ENCODE measurements around the gene SEMA6B.
"Not testable (repeated sequence)": the region's sequence is repeated elsewhere in the genome, so short reads cannot be mapped to it uniquely, and the experiment has no call there.

The SEMA6B gene

DNA sequence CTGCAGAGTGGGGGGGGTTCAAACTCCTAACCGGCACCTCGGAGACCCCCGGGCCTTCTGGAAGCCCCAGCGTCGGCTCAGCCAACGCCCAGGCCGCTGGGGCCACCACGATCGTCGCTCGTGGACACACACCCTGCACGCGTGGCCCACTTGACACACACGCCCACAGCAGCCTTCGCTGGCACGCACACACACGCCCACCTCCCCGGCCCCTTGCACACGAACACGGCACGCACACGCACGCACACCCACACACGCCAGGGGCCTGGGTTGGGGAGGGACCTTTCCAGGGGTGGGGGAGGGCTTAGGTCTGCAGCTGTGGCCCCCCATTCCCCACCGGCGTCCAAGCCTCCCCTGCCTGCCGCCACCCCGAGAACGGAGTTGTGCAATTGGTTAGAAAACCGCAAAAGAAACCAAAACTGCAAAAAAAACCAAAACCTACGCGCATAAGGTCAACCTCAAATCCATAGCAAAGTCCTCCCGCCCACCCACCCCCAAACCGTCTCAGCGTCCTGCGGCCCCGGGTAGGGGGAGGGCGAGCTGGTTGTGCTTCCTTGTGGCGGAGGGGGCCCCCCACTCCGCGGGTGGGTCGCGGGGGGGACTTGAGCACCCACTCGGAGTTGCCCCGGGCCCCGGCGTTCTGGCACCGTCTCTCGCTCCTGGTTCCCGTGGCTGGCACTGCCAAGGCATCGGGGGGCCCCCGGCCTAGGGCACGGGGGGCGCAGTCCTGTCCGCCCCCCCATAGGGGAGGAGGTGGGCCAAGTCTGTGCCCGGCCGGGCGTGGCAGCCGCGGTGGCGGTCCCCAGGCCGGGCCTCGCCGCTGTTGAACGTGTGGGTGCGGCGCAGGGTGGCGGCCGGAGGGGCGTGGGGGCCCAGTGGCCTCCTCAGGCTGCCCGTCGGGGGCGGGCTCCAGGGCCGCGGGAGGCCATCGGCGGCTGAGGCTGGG, 16.3 kb downstream of the SEMA6B start:
- DNase-seq: no peak

DNA sequence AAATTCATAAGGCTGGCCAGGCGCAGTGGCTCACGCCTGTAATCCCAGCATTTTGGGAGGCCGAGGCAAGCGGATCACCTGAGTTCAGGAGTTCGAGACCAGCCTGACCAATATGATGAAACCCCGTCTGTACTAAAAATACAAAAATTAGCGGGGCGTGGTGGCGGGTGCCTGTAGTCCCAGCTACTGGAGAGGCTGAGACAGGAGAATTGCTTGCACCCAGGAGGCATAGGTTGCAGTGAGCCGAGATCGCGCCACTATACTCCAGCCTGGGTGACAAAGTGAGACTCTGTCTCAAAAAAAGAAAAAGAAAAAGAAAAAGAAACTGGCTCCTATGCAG, 17.7 kb downstream of the SEMA6B start:
- DNase-seq: not testable (repeated sequence)

DNA sequence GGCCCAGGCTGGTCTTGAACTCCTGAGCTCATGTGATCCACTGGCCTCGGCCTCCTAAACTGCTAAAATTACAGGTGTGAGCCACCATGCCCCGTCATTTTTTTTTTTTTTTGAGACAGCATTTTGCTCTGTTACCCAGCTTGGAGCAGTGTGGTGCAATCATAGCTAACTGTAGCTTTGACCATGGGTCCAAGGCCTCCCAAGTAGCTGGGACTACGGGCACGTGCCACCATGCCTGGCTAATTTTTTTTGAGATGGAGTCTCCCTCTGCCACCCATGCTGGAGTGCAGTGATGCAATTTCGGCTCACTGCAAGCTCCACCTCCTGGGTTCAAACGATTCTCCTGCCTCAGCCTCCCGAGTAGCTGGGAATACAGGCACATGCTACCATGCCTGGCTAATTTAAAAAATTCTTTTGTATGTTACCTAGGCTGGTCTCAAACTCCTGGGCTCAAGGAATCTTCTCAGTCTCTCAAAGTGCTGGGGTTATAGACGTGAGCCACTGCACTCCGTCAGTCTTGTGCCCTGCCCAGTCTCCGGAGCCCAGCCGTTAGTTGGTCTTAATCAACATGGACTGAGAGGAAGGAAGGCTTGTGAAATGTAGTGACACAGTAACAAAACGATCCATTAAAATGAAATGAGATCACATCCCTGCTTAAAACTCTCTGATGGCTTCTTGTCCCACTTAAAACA, 18.2 kb downstream of the SEMA6B start:
- DNase-seq: no peak

DNA sequence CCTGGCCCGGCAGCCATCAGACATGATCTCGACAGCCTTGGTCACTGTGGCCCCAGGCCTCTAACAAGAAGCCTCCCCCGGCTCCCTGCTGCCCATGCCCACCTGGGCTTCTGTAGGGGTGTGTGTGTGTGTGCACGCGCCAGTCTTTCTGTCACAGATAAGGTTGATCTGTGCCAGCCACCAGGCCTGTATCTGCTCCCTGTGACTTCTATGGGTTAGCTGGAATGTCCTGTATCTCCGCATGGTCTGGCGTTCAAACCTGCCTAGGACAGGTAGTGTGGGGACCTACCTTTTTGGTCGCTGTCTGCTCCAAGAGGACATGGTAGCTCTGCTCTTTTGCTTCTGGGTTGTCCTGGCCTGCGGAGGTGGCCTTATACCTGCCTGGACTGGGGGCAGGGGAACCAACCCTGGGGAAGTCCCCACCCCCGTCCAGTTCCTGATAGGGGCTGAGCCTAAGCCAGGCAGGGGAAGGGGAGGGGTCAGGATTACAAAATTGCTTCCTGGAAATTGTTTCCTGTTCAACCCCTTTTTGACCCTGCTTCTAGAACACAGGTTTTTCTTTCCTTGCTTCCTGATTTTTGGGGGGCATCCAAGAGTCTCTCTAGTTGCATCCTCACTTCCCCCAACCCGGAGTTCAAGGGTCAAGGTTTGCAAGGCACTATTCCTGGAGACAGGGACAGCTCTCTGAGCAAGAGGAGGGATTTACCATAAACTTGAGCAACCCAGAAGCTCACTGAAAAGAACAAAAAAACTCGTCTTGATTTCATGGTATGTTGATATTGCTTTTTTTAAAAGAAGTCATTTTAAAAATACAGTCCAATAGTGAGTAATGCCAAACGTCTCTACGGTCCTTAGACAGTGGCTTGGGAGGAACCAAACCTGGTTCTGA, 19.5 kb downstream of the SEMA6B start, which contains the start of gene LRG1:
LRG1 (minus strand) TSS at position 344 of the 889 bp plus-strand sequence; CDS start at position 321, 23 bp downstream.
- DNase-seq: no peak

DNA sequence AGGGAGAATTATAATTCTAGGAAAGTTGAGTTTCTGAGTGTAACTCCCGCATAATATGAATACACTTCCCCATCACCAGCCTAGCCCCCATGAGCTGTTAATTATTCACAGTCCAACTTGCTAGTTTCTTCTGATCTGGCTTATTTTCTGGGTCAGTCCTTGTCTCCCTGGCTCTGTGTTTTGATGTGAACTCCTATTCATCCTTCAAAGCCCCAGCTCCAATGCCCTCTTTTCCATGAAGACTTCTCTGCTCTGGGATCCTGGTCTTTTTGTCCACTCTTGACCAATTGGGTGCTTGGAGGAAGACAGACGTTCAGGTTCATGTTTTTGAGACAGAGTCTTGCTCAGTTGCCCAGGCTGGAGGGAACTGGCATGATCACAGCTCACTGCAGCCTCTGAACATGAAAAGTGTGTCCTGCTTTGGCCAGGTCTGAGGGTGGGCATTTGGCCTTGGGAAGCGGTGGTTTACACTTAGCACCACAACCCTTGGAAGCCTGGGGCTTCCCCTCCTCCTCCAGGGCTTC, 20.3 kb downstream of the SEMA6B start:
- no peak for DNase-seq

DNA sequence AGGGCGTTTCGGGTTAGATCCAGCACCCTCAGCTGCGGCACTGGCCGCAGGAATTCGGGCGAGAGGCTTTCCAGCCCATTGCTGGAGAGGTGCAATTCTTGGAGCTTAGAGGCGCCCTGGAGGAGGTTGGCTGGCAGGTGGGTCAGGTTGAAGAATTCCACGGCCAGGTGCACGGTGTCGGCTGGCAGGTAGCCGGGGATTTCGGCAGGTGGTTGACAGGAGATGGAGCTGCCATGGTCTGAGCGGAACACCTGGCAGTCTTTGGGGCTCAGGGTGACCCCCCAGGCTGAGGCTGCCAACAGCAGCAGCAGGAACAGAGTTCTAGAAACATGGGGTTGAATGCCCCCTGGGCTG, 20.9 kb downstream of the SEMA6B start:
- no peak for DNase-seq

DNA sequence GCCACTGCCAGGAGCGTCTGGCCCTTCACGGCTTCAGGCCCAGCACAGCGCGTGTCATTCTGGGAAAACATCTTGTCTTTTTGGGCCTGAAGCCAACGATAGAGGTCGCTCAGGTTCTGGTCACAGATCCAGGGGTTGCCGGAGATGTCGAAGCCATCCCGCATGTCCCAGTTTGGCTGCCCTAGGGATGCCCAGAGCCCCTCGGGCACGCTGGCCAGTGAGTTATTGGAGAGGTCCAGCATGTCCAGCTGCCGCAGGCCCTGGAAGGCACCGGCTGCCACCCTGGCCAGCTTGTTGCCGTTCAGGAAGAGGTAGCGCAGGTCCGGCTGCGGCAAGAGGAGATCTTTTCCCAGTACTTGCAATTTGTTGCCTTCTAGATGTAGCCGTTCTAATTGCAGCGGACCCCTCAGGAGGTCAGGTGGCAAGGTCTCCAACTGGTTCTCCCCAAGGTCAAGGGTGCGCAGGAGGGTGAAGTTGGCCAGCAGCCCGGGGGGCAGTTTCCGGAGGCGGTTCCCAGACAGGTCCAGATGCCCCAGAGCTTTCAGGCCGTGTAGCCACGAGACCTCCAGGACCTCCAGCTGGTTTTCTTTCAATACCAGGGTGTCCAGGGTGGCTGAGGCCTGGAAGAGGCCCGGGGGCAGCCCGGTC, 21.4 kb downstream of the SEMA6B start:
- DNase-seq: no peak

DNA sequence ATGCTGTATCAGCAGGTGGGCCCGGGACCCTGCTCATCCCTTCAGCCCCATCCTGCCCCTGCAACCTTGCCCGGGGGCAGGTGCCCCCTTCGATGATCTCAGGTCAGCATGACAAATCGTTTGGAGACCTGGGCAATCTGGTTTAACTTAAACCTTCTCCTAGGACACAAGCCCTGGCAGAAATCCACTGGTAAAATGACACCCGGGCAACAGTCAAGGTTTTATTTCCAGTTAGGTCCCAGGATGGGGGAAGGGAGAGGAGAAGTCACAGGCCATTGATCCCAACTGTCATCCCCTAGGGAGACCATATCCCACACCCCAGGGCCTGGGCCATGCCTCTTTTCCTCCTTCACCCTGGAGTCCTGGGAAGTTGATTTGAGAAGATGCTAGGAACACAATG, 22.7 kb downstream of the SEMA6B start:
- DNase-seq: no peak

DNA sequence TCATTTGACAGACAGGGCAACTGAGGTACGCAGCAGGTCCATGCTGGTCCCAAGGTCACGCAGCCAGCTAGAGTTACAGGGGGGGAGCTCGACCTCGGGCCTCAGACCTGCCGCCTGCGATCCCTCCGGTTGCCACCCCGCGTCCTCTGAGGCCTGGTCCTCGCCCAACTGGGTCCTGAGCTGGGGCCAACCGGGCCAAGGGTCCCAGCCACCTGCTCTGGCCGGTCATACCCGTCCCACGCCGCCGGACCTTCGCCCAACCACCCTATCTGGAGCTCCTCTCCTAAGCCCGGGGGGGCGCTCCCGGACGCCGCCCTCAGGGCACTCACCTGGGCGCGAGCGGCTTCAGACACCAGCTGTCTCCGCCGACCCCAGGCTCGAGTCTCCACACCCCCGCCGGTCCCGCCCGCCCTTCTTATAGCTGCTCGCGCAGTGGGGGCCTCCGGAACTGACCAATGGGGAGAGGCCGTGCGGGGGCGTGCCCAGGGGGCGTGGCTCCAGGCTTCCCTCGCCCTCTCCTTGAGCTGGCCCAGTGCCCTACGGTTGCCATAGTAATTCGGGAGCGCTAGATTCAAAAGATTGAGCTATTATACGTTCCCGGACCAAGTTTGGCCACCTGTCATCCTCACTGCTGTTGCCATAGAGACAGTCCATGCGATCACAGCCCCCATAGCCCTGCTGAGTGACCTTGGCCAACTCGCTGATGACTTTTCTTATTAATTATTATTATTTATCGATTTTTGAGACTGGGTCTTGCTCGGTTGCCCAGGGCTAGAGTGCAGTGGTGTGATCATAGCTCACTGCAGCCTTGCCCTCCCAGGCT, 24.4 kb downstream of the SEMA6B start, which contains the start of gene PLIN5:
PLIN5 (minus strand) TSS at position 389 of the 823 bp plus-strand sequence. CDS start 1,150 bp downstream, outside the sequence.
- peak; percentile 75 for DNase-seq

DNA sequence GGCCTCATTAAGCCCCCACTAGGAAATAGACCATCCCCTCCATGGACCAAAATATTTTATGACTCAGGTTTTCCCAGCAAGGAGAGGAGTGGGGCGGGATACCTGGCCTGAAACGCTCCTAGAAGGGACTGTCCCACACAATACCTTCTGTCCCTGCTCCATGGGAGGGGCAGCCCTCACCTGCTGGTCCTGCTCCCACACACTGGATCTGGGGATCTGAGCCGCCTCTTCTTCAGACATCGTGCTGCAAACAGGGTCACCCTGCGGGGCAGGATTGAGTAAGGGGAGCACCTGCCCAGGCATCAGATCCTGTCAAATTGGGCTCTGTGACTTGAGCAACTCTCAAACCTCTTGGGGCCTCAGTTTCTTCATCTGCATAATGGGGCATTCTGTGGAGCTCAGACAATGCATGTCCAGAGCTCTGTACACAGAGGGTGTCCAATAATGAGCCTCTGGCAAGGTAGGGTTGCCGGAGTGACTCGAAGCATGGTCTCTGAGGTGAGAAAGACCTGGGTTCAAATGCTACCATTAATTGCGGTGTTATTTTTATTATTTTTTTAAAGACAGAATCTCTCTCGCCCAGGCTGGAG, 25.6 kb downstream of the SEMA6B start:
- DNase-seq: no peak

DNA sequence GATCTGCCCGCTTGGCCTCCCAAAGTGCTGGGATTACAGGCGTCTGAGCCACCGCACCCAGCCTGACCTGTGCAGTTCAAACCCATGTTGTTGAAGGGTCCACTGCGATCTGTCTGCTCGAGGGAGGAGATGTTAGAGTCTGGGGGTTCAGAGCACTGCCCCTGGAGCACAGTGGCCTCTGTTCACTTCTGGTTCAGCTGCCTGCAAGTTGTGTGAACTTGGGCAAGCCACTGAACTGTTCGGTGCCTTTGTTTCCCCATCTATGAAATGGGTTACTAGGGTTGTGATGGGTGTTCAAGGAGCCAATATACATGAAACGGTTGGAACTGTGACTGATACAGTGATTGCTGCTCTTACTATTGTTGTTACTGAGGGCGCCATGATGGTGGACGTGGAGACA, 26.1 kb downstream of the SEMA6B start:
- DNase-seq: no peak

DNA sequence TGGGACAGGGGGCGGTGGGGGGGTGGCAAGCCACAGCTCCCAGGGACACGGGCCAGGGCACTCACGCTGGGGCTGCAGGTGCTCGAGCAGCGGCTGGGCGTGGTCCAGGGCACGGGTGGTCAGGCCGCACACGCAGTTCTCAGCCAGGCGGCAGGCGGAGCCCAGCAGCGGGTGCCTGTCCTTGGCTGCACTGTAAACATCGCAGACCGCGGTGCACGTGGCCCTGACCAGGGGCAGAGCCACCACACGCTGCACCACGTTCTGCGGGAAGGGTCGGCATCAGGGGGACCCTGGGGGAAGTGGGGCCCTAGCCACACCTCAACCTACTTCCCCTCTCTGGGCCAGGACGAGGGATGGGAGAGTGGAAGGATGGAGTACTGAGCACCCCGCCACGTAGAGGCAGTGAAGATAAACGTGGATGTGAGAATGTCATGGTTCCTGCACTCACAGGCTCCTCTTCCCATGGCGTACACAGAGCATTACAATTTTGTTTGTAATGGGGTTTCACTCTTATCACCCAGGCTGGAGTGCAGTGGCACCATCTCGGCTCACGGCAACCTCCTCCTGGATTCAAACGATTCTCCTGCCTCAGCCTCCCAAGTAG, 27.8 kb downstream of the SEMA6B start:
- DNase-seq: no peak

DNA sequence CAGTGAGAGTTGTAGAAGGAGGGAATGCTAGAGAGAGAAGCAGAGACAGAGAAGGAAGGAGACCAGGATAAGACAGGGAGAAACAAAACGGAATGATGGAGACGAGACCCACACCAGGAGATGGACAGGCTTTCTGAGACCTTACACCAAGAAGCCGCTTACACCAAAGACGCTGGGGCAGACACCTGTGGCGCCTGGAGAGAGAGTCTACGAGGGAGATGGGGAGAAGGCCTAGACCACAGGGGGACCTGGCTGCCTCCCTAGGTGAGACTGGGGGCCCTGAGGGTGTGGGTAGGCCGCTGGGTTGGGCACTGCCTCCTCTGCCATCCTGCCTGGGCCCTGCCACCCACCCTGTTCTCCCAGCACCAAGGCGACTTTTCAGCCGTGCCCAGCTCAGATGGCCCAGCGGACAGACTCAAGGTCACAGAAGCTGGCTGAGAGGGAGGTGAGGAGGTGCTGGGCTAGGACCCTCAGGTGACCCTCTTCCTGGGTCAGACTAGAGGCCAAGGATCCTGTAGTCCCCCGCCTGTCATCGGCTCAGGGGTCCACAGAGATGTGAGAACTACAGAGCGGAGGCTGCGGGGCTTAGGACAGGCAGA, 29.5 kb downstream of the SEMA6B start:
- DNase-seq: no peak

DNA sequence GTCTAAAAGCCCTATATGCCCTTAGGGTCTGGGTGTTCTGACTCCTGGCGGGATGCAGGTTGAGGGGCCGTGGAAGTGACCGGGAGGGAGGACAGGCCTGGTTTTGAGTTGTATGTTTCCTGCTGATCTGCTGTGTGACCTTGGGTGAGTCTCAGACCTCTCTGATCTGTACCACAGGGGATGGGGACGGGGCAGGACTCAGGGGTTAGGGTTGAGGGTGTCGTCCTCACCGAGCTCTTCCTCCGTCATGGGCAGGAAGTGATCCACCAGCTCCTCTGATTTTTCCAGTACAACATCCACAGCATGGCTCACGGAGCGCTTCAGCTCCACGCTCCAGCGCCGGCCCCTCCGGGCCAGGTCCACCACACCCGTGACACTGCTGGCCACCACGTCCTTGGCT, 30.6 kb downstream of the SEMA6B start:
- DNase-seq: no peak

DNA sequence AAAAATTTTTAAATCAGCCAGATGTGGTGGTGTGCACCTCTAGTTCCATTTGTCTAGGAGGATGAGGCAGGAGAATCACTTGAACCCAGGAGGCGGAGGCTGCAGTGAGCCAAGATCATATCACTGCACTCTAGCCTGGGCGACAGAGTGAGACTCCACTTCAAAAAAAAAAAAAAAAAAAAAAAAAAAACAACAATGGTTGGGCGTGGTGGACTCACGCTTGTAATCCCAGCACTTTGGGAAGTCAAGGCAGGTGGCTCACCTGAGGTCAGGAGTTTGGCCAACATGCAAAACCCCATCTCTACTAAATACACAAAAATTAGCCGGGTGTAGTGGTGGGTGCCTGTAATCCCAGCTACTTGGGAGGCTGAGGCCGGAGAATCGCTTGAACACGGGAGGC, 32.1 kb downstream of the SEMA6B start:
- not testable (repeated sequence) for DNase-seq

DNA sequence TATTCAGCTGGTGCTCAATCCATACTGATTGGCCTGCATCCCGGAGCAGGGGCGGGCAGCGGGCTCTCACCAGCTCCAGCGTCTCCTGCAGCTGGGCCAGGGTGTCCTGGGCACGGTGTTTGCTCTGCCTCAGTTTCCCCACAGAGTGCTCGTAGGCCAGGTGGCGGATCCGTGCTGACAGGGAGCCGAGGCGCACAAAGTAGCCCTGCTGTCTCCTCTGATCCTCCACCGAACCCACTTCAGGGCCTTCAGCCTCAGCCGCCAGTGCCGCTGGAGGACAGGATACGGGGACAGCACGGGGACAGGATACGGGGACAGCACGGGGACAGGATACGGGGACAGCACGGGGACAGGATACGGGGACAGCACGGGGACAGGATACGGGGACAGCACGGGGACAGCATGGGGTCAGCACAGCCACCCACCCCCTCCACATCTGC, 33.9 kb downstream of the SEMA6B start:
- no peak for DNase-seq

DNA sequence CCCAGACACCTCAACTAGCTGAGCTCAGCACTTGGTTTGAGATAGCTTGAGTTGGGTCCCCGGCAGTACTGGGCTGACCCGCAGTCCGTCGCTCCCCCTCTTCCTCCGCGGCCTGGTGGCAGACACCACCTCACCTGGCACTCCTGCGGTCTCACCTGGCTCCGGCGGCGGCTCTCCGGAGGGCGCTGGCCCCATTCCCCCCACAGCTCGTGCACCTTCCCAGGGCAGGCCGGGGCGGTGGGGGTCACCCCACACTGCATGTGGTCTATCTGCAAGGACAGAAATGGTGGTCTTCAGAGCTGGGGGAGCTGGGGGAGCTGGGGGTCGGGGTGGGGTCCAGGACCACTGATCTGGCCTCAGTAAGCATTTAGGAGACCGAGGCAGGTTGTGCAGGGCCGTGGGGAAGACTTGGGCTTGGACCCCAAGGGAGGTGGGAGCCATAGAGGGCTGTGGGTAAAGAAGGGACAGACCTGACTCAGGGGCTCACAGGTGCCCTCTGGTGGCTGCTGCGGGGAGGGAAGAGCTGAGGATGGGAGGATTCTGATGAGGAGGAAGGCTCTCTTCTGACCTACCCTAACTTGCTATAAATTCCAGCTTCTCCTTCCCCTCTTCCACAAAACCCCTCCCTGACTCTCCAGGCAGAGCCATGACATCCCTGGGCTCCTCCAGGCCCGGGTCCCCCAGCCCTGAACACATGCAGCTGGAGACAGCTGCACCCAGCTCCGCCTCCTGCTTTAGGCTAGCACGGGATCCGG, 34.5 kb downstream of the SEMA6B start:
- no peak for DNase-seq

DNA sequence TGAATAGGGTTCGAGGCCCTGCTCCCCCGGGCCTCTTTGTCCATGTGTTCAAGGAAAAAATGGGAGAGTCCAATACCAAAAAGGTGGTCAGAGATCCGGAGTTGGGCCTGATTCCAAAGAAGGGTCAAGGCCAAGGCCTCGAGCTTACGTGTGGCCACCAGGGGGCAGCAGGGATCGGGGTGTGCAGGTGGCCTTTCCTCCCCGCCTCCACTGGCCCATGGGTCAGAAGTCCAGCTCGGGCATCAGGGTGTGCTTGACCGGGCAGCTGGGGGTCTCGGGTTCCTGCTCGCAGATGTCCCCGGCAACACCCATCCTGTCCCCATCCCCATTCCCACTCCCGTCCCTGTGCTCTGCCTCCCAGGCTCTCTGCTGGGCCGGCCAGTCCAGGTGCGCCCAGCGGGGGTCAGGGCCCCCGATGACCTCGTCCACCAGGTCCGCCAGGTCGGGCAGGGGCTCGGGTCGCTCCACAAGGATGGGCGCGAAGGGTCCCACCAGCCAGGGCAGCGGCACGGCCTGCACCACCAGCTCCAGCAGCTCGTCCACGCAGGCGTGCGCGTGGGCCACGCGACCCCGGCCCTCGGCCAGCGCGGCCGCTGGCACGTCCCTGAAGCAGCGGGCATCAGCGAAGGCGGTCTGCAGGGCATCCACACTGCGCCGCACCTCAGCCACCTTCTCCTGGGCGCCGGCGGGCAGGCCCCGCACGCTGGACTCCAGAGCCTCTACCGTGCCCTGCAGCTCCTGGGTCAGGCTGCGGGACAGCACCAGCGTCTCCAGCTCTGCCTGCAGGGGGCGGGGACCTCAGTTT, 36.0 kb downstream of the SEMA6B start:
- no peak for DNase-seq

Data from left hindlimb (tissue), 1 donor.